ENCODE measurements around the gene MS4A18.

- TF ChIP-seq CTCF (conservative IDR thresholded peaks at IDR 0.05 in 1 of 2, IDR thresholded peaks at IDR 0.05 in 1 of 2; ENCODE audit: extremely low read depth in 1 of 2, insufficient read depth in 1 of 2, low read depth in 1 of 2, low read length in 2 of 2) (no peak), EZH2 (IDR thresholded peaks at IDR 0.05; ENCODE audit: borderline replicate concordance, low read length) (no peak)
Observed at GRCh38 chr11:60783141-60783484, 58.6 kb downstream of the MS4A18 start.

Data from mammary epithelial cell (primary cell).